ENCODE data around the gene BCORL1. TPM values are rescaled to one million over a fixed set of nuclear protein-coding genes. Genes with fewer than 3 reads are reported as not detected.

Gene BCORL1
- total and polyA plus RNA-seq, 2 of the 8 experiments (the other 6 are each of a cell fraction or from before 2014, with no cell fraction given), result 1.4 to 6.2 TPM

DNA sequence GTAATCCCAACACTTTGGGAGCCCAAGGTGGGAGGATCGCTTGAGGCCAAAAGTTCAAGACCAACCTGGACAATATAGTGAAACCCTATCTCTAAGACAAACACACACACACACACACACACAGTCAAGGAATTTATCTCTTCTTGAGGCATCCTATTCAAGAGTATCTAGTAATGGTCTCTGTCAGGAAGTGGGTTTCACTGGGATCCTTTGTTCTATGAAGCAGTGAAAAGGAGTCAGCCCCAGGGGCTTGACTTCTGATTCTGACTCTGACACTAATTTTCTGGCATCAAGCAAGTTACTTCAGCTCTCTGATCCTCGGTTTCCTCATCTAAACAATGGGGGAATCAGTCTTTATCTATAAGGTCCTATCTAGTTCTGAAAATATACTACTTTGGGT lies 41.7 kb upstream of the BCORL1 start:
- Histone ChIP-seq H3K23me2 (ENCODE audit: low read depth, low read length) (no peaks in the 10 kb centered on the region), H3K4me3 (ENCODE audit: extremely low read depth in 1 of 4, insufficient read depth in 2 of 4, low read depth in 3 of 4, low read length in 4 of 4) (no peak overlapping the region), H2BK5ac (ENCODE audit: low read depth, low read length) (no peak overlapping the region), H3K56ac (replicated peaks; ENCODE audit: insufficient read length, low read depth, low read length) (no peak overlapping the region), H2AFZ (ENCODE audit: low read length) (no peak overlapping the region), H2BK12ac (ENCODE audit: low read depth, low read length) (no peak overlapping the region), H3K4me1 (replicated peaks in 1 of 4; ENCODE audit: control insufficient read depth in 3 of 4, insufficient read depth in 4 of 4, low read length in 3 of 4) (peaks cover 0 to 3% (median under 1%) of the 10 kb centered on the region in 4 experiments; a peak in 4 of 7 replicates), H3K79me1 (ENCODE audit: low read depth, low read length) (no peaks in the 10 kb centered on the region), H3K18ac (ENCODE audit: extremely low read depth, low read length) (no peak overlapping the region), H4K5ac (ENCODE audit: insufficient read length, low read depth, low read length) (no peak overlapping the region), H3K9me3 (ENCODE audit: insufficient read depth in 2 of 2, low read depth in 1 of 2, low read length in 1 of 2) (no peaks in the 10 kb centered on the region), H3K36me3 (ENCODE audit: control insufficient read depth in 2 of 4, insufficient read depth in 4 of 4, low read length in 3 of 4) (no peaks in the 10 kb centered on the region), H3K23ac (ENCODE audit: insufficient read length) (no peak overlapping the region), H2BK20ac (ENCODE audit: low read length) (no peak overlapping the region), H3K4ac (replicated peaks; ENCODE audit: insufficient read length, low read depth, low read length) (no peak overlapping the region), H2BK120ac (replicated peaks; ENCODE audit: low read depth, low read length) (no peak overlapping the region), H4K20me1 (replicated peaks in 1 of 2; ENCODE audit: control insufficient read depth in 1 of 2, insufficient read depth in 2 of 2, low read length in 2 of 2) (no peaks in the 10 kb centered on the region), H3K79me2 (ENCODE audit: control insufficient read depth in 1 of 2, insufficient read depth in 2 of 2, low read length in 2 of 2) (no peaks in the 10 kb centered on the region), H4K91ac (replicated peaks; ENCODE audit: insufficient read length, low read length) (no peak overlapping the region), H3K4me2 (ENCODE audit: insufficient read depth in 1 of 2, low read depth in 2 of 2, low read length in 2 of 2) (no peak overlapping the region), H3K27ac (ENCODE audit: low read depth, low read length) (no peak overlapping the region), H4K8ac (ENCODE audit: extremely low read depth, insufficient read depth, low read length) (no peak overlapping the region), H2BK15ac (ENCODE audit: low read length) (no peak overlapping the region), H2AK5ac (ENCODE audit: low read depth, low read length) (no peak overlapping the region), H3K9ac (replicated peaks in 1 of 4; ENCODE audit: extremely low read depth in 1 of 4, low read depth in 3 of 4, low read length in 3 of 4) (no peak overlapping the region), H3K14ac (ENCODE audit: insufficient read length) (no peak overlapping the region), H3K27me3 (replicated peaks in 1 of 4; ENCODE audit: control insufficient read depth in 3 of 4, extremely low read depth in 1 of 4, insufficient read depth in 3 of 4, low read length in 3 of 4) (peaks cover 6 to 29% (median 25%) of the 10 kb centered on the region in 4 experiments)
- no peak for FAIRE-seq
- ChIA-PET POLR2A (ENCODE audit: partially characterized antibody) (interaction anchor here (1.3 kb wide), 1 partner anchor 9 kb away, joined by 5 read pairs; no protein-coding TSS in a partner anchor), CTCF (ENCODE audit: partially characterized antibody) (interaction anchor here (0.6 to 2.3 kb wide), 5 partner anchors 14 to 88 kb away, joined by 3 to 6 read pairs (median 4); no protein-coding TSS in a partner anchor)
- 78% methylated on average over 2 of the region's 2 CpGs; no CpG with 5 or more reads in 1 of the 2 experiments for WGBS, 2 experiments (ENCODE audit: extremely low coverage in 1 of 2, insufficient coverage in 1 of 2, insufficient read length in 1 of 2, insufficient replicate concordance in 2 of 2, low coverage in 1 of 2, low lambda C conversion rate in 2 of 2, missing lambda C conversion rate in 1 of 2)
- no peak for TF ChIP-seq KDM5A (IDR thresholded peaks at IDR 0.05; ENCODE audit: low read length)
- TF ChIP-seq, protein P1, sequence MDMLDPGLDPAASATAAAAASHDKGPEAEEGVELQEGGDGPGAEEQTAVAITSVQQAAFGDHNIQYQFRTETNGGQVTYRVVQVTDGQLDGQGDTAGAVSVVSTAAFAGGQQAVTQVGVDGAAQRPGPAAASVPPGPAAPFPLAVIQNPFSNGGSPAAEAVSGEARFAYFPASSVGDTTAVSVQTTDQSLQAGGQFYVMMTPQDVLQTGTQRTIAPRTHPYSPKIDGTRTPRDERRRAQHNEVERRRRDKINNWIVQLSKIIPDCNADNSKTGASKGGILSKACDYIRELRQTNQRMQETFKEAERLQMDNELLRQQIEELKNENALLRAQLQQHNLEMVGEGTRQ (IDR thresholded peaks at IDR 0.05; ENCODE audit: low read length), result no peak
- DNase-seq (ENCODE audit: low read depth in 1 of 2, low spot score in 2 of 2), result no peak
